GM12872 (cell line): ENCODE data around the gene ARHGAP5.

Source experiments
- CTCF ChIP-seq: IDR thresholded peaks from 3 replicates; pipeline ENCODE4 v1.5.1; 2011; ENCODE audit warnings: low read depth, mild to moderate bottlenecking, low read length, moderate library complexity; ENCODE audit not compliant: insufficient read depth

Gene ARHGAP5

GRCh38 chr14:32102152-32102787, 25.2 kb downstream of the ARHGAP5 start:
- no peak for TF ChIP-seq CTCF

GRCh38 chr14:32102968-32103367, 25.9 kb downstream of the ARHGAP5 start:
- TF ChIP-seq CTCF: no peak

- TF ChIP-seq CTCF: no peak
Observed at GRCh38 chr14:32104308-32104707, 27.2 kb downstream of the ARHGAP5 start.

- no peak for TF ChIP-seq CTCF
Observed at GRCh38 chr14:32104803-32105202, 27.7 kb downstream of the ARHGAP5 start.

GRCh38 chr14:32109676-32110547, 32.8 kb downstream of the ARHGAP5 start:
- TF ChIP-seq CTCF: no peak

- no peak for TF ChIP-seq CTCF
Observed at GRCh38 chr14:32110548-32110896, 33.4 kb downstream of the ARHGAP5 start.

- TF ChIP-seq CTCF: no peak
Observed at GRCh38 chr14:32121536-32121935, 44.4 kb downstream of the ARHGAP5 start.
